Endothelial cell of umbilical vein (primary cell): ENCODE results near the gene USH2A. TPM values are rescaled to one million over a fixed set of nuclear protein-coding genes. Genes with fewer than 3 reads are reported as not detected.

Source experiments
- BruUV-seq: library from RNA; stranded (reverse); fragments of 400-500 nt; replicated peaks from 2 replicates; lab custom pipeline; 2021; lab: Mats Ljungman, UMichigan
- CTCF ChIA-PET: fragments of 300-600, 350-600 bp; sonication (Branson Sonifier 250); formaldehyde crosslinking; loops from one replicate; lab custom pipeline; 2021; ENCODE audit warnings: antibody characterized with exemption, inconsistent platforms; lab: Charles Lee
- POLR2A ChIA-PET: fragments of 300-600, 350-600 bp; sonication (Branson Sonifier 250); formaldehyde crosslinking; loops from one replicate; lab custom pipeline; 2021; ENCODE audit warnings: antibody characterized with exemption, inconsistent platforms; lab: Charles Lee
- DNase-seq: peaks from one replicate; pipeline ENCODE4 v3.0.0-alpha.2; 2011; ENCODE audit warnings: low read depth, low spot score
- FAIRE-seq: peaks from 2 replicates; lab custom pipeline; 2011; peaks lifted over from hg19 to GRCh38; lab: Jason Lieb, UNC
- H2AFZ ChIP-seq: 2 replicates; pipeline ENCODE4 v1.6.0; 2012; ENCODE audit warnings: low read depth, low read length, control low read depth, inconsistent platforms
- H3K27ac ChIP-seq: 2 replicates; pipeline ENCODE4 v1.5.1; 2011; ENCODE audit warnings: low read depth, mild to moderate bottlenecking, control low read depth, low read length, moderate library complexity; ENCODE audit not compliant: insufficient read depth
- H3K27me3 ChIP-seq, 2 experiments: 2 replicates each; pipeline versions ENCODE4 v1.6.0 to v1.6.1; 2011; ENCODE audit warnings: low read length in 2 of 2, mixed read lengths in 1 of 2; ENCODE audit not compliant: control insufficient read depth in 2 of 2, insufficient read depth in 2 of 2
- H3K36me3 ChIP-seq, 2 experiments: 2 replicates in 1 of 2; 3 replicates in 1 of 2; pipeline ENCODE4 v1.5.1; 2011; ENCODE audit warnings: low read length in 2 of 2, mild to moderate bottlenecking in 1 of 2, moderate library complexity in 1 of 2; ENCODE audit not compliant: control insufficient read depth in 2 of 2, insufficient read depth in 2 of 2; ENCODE audit errors: extremely low read depth in 1 of 2
- H3K4me1 ChIP-seq: 3 replicates; pipeline ENCODE4 v1.5.1; 2011; ENCODE audit warnings: mild to moderate bottlenecking, low read length; ENCODE audit not compliant: control insufficient read depth, insufficient read depth; ENCODE audit errors: extremely low read depth
- H3K4me2 ChIP-seq: 2 replicates; pipeline ENCODE4 v1.6.1; 2011; ENCODE audit warnings: low read length, control low read depth, mixed read lengths; ENCODE audit not compliant: insufficient read depth
- H3K4me3 ChIP-seq, 3 experiments: fragments of 200-600 bp in 1 of 3; sonication (generic), shearing (Covaris generic) in 1 of 3; replicated peaks in 1 of 3; 2 replicates each; pipeline ENCODE4 v1.5.1; 2011 to 2016; ENCODE audit warnings: control low read depth in 3 of 3, low read length in 3 of 3, mild to moderate bottlenecking in 2 of 3, inconsistent platforms in 1 of 3, low read depth in 1 of 3, moderate library complexity in 1 of 3; ENCODE audit not compliant: insufficient read depth in 1 of 3
- H3K79me2 ChIP-seq: 2 replicates; pipeline ENCODE4 v1.6.0; 2012; ENCODE audit warnings: low read length, inconsistent platforms; ENCODE audit not compliant: control insufficient read depth, insufficient read depth
- H3K9ac ChIP-seq: replicated peaks from 2 replicates; pipeline ENCODE3; 2011; ENCODE audit warnings: low read length, control low read depth; ENCODE audit not compliant: insufficient read depth; ENCODE audit errors: extremely low read depth
- H3K9me1 ChIP-seq: replicated peaks from 3 replicates; pipeline ENCODE4 v1.6.0; 2011; ENCODE audit warnings: mild to moderate bottlenecking, low read length; ENCODE audit not compliant: control insufficient read depth, insufficient read depth; ENCODE audit errors: extremely low read depth
- H3K9me3 ChIP-seq: replicated peaks from 2 replicates; pipeline ENCODE4 v1.5.1; 2012; ENCODE audit warnings: low read length, inconsistent platforms; ENCODE audit not compliant: control insufficient read depth, insufficient read depth
- H4K20me1 ChIP-seq: replicated peaks from 2 replicates; pipeline ENCODE3; 2011; ENCODE audit warnings: mild to moderate bottlenecking, low read length; ENCODE audit not compliant: control insufficient read depth, insufficient read depth; ENCODE audit errors: extremely low read depth
- CTCF ChIP-seq, 2 donors: IDR thresholded peaks; 1 replicate in 1 of 2; 2 replicates in 1 of 2; pipeline ENCODE4 v1.5.1; 2011; ENCODE audit warnings: low read length in 2 of 2, mild to moderate bottlenecking in 2 of 2, moderate library complexity in 2 of 2, control low read depth in 1 of 2, inconsistent platforms in 1 of 2, low read depth in 1 of 2; ENCODE audit not compliant: insufficient read depth in 1 of 2; ENCODE audit errors: extremely low read depth in 1 of 2
- EZH2 ChIP-seq: IDR thresholded peaks from 2 replicates; pipeline ENCODE4 v1.6.1; 2012; ENCODE audit warnings: borderline replicate concordance, low read depth, mild to moderate bottlenecking, moderate library complexity, low read length, inconsistent platforms; ENCODE audit not compliant: severe bottlenecking
- FOS ChIP-seq: IDR thresholded peaks from 2 replicates; pipeline ENCODE4 v1.6.1; 2011; ENCODE audit warnings: mild to moderate bottlenecking, low read length, moderate library complexity, borderline replicate concordance; ENCODE audit not compliant: insufficient read depth
- GATA2 ChIP-seq: IDR thresholded peaks from 2 replicates; pipeline ENCODE4 v1.7.0; 2011; ENCODE audit warnings: low read depth, mild to moderate bottlenecking, moderate library complexity, mixed read lengths, low read length; ENCODE audit not compliant: insufficient read length, insufficient read depth
- JUN ChIP-seq: IDR thresholded peaks from 2 replicates; pipeline ENCODE4 v1.6.1; 2011; ENCODE audit warnings: borderline replicate concordance, low read depth; ENCODE audit not compliant: insufficient read length, insufficient read depth
- MAX ChIP-seq: IDR thresholded peaks from 2 replicates; pipeline ENCODE4 v1.6.1; 2011; ENCODE audit not compliant: insufficient read depth, insufficient read length
- MYC ChIP-seq: IDR thresholded peaks from one replicate; pipeline ENCODE4 v1.6.1; 2011; ENCODE audit warnings: mild to moderate bottlenecking, low read depth, low read length
- POLR2A ChIP-seq: IDR thresholded peaks from 2 replicates; pipeline ENCODE4 v1.6.1; 2012; ENCODE audit warnings: low read depth, mild to moderate bottlenecking, control low read depth, low read length
- POLR2AphosphoS5 ChIP-seq: IDR thresholded peaks from 2 replicates; pipeline ENCODE4 v1.6.1; 2012; ENCODE audit warnings: low read depth, mild to moderate bottlenecking, control low read depth, low read length, moderate library complexity; ENCODE audit not compliant: insufficient read depth
- dilution Hi-C: fragments of 300-500 bp; cut with MboI; formaldehyde crosslinking; loops from one replicate; pipeline ENCODE4 v1.15.0; 2019; ENCODE audit warnings: low sequenced_read_pairs; ENCODE audit not compliant: extremely low pct_ligation_motif_present
- intact Hi-C: fragments of 100-400 bp; cut with micrococcal nuclease; formaldehyde crosslinking; loops from one replicate; pipeline ENCODE4 v1.10.0; 2022
- polyA plus RNA-seq, 4 experiments: library from polyadenylated mRNA; depleted of rRNA in 3 of 4; stranded (reverse) in 3 of 4; unstranded in 1 of 4; fragments of >200 nt; gene quantifications; 2 replicates each; pipeline versions ENCODE4 v1.2.1 to v1.2.3, GENCODE V29; 2011 to 2012; ENCODE audit warnings: missing spikeins in 1 of 4
- total RNA-seq: library from RNA; stranded (reverse); gene quantifications from 2 replicates; pipeline ENCODE4 v1.2.3, GENCODE V29; 2021

Gene USH2A
- total and polyA plus RNA-seq, 2 donors (not counting 3 experiments of a cell fraction or from before 2014, with no cell fraction given): not detected

GRCh38 chr1:215878843-215879242 is 544.4 kb downstream of the USH2A start:
- Histone ChIP-seq H3K9me1 (no peaks in the 10 kb centered on the region), H3K36me3 (no peaks in the 10 kb centered on the region), H3K27me3 (no peaks in the 10 kb centered on the region), H3K9ac (no peak overlapping the region), H3K79me2 (no peaks in the 10 kb centered on the region), H4K20me1 (no peaks in the 10 kb centered on the region), H3K4me2 (no peak overlapping the region), H3K27ac (no peak overlapping the region), H3K4me1 (no peaks in the 10 kb centered on the region), H2AFZ (no peak overlapping the region), H3K9me3 (peaks cover 4% of the 10 kb centered on the region), H3K4me3 (no peak overlapping the region)
- no peak for FAIRE-seq
- ChIA-PET CTCF (no interaction called here), POLR2A (no interaction called here)
- BruUV-seq: no TSS peak
- DNase-seq: no peak
- intact Hi-C loops (no loop called here), dilution Hi-C loops (no loop called here)
- TF ChIP-seq MYC: no peak
- no peak for TF ChIP-seq POLR2A
- no peak for TF ChIP-seq POLR2AphosphoS5
- no peak for TF ChIP-seq JUN
- no peak for TF ChIP-seq FOS
- no peak for TF ChIP-seq GATA2
- no peak for TF ChIP-seq CTCF (IDR thresholded peaks at IDR 0.05; ENCODE audit: extremely low read depth in 1 of 2, insufficient read depth in 1 of 2, low read depth in 1 of 2, low read length in 2 of 2)
- no peak for TF ChIP-seq MAX
- no peak for TF ChIP-seq EZH2
